HG02884 (cell line): ENCODE results near the gene BRD2.

Experiments used
- ATAC-seq: cut with Tn5 transposase; IDR thresholded peaks from one replicate; pipeline ENCODE4 v1.9.1; 2021; ENCODE audit warnings: mild to moderate bottlenecking, moderate library complexity; ENCODE audit not compliant: unreplicated experiment

The BRD2 gene

DNA sequence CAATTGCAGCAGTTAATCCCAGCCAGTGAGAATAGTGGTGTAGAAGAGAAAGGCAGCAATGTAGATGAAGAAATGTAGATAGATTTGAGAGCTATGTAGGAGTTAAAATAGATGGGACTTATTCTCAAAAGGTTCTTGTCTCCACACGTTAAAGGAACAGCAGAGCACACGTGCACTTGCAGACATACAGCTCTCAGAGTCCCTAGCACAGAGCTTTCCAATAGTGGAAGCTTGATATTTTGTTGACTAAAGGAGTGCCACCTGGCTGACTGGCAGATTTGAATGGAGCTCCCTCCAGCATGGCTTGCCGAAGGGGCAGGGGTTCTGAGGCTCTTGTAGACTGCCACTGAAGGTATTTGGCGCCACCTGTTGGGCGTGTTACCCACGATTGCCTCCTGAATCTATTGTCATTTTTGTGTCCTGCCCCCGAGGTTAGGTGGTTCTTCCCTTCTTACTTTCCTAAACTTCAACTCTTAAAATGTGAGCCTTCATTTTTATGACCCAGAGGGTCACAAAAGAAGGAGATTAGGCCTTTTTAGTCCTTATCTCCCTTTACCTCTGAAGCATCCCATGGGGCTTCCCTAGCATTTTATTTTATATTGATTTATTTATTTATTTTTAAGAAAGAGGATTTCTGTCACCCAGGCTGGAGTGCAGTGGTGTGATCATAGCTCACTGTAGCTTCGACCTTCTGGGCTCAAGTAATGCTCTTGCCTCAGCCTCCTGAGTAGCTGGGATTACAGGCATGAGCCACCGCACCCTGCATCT is 16.4 kb downstream of the BRD2 start:
- ATAC-seq, result no peak

DNA sequence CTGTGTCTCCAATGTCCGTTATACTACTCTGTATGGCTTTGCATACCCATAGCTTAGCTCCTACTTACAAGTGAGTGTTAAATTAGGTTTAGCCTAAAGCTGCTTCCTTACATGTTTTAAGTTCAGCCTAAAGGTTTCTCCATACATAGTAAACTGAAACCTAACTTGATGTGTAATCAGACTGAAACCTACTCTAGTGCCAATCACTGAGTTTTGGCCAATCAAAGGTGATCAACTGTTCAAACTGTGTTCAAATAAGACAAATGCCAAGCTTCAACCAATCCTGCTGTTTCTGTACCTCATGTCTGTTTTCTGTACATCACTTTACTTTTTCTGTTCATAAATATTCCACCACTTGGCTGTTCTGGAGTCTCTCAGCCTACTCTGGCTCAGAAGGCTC is 21.0 kb downstream of the BRD2 start:
- ATAC-seq, result no peak

DNA sequence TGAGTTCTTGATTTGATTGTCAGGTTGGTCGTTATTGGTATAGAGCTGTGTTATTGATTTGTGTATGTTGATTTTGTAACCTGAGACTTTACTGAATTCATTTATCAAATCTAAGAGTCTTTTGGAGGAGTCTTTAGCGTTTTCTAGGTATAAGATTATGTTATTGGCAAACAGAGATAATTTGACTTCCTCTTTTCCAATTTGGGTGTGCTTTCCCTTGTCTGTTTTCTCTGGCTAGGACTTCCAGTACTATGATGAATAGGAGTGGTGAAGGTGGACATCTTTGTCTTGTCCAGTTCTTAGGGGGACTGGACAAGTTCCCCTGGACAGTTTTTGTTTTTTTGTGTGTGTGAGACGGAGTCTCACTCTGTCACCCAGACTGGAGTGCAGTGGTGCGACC is 23.6 kb downstream of the BRD2 start:
- ATAC-seq, result no peak

DNA sequence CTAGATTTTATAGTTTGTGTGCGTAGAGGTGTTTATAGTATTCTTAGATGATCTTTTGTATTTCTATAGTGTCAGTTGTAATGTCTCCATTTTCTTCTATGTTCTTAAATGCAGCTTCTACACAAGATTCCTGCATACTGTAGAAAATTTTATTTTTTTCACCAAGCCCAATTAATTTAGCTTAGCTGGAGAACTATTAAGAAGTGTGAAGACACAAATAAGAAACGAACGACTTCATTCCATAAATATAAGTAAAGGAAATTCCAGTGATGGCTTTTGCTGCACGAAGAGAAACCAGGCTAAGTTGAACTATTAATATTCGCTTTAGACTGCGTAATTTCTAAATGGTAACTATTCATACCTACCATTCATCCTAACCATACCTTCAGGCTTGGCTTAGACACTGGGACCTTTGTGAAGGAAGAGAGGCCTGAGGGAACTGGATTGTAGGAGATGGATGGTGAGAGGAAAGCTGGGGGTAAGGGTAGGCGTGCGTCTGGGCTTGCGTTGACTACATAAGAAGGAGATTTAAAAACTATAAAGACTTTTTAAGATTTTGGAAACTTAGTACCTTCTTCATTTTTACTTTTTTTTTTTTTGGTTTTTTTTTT is 25.1 kb downstream of the BRD2 start:
- no peak for ATAC-seq

DNA sequence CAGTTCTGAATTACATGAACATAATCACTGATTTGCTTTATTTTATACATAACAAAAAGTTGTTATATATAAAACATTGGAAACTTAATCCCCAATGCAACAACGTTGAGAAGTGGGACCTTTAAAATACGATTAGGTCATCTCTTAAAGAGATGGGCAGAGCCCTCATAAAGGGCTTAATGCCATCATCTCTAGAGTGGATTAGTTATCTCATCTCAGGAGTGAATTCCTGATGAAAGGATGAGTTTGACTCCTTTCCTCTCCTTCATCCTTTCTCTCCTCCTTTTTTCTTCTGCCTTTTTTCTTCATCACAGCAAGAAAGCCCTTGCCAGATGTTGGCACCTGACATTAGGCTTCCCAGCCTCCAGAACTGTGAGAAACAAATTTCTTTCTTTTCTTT is 27.1 kb downstream of the BRD2 start:
- no peak for ATAC-seq

DNA sequence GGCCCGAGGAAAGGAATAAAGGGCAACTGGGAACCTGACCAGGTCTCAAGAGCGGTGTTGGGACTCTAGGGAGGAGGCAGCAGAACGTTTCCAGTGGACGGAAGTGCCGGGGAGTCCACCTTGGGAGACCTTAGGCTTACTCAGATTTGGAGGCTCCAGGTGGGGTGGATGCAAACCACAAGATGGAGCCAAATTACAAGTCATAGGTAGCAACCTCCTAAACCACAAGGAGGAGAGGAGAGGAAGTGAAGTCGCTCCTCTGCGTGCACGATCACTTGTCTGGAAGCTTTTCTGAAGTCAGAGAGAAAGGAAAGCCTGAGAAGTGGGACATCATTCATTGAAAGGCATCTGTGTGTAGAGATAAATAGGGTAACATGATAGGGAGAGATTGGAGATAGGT is 31.7 kb downstream of the BRD2 start:
- no peak for ATAC-seq

DNA sequence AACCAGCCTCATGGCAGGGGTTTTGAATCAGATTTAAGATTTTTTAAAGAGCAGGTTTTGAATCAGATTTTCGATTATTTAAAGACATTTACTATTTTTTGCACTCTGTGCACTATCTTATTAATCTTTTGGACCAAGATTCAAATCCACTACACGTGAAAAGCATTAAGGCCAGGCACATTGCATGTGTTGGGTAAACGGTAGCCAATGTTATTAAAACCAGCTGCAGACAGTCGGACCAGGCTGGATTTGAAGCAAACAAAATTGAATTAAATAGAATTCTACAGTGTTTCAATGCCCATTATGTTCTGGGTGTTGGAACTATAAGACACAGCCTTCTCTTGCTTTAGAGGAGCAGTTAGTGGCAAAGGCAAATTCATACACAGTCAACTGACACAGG is 33.3 kb downstream of the BRD2 start:
- no peak for ATAC-seq

DNA sequence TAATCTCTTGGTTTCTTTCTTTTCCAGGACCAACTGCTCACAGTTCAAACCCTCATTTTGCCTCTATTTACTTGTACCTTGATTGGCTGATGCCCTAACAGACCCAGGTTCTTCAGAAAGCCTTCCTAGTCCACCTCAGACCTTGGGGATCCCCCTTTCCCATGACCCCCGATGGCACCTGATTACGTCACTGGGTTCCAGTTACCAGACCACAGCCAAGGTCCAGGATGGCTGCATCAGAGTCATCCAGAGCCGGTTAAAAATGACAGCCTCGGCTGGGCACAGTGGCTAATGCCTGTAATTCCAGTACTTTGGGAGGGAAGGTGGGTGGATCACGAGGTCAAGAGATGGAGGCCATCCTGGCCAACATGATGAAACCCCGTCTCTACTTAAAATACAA is 36.5 kb downstream of the BRD2 start:
- no peak for ATAC-seq

DNA sequence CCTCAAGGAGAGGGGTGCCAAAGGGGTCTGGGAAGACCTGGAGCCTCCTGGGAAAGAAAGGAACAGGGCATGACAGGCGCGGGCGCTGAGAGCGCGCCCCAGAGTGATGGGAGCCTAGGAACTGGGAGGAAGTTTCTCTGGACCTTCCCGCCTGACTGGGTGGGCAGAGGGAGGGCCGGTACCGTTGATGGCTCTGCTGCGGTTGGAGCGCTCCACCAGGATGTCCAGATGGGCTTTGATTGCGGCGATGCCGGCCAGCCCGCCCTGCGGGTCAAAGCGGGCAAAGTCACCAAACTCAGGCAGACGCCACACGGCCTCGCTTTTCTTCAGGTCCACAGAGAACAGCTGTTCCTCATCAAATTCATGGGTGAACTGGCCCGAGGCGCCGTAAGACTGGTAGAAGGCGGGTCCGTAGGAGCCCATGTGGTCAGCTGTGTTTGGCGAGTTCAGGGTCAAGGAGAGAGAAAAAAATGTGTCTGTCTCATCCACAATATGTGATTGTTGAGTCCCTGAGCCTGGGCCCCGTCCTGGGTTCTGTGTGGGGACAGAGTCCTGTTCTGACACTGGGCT is 39.5 kb downstream of the BRD2 start:
- no peak for ATAC-seq

DNA sequence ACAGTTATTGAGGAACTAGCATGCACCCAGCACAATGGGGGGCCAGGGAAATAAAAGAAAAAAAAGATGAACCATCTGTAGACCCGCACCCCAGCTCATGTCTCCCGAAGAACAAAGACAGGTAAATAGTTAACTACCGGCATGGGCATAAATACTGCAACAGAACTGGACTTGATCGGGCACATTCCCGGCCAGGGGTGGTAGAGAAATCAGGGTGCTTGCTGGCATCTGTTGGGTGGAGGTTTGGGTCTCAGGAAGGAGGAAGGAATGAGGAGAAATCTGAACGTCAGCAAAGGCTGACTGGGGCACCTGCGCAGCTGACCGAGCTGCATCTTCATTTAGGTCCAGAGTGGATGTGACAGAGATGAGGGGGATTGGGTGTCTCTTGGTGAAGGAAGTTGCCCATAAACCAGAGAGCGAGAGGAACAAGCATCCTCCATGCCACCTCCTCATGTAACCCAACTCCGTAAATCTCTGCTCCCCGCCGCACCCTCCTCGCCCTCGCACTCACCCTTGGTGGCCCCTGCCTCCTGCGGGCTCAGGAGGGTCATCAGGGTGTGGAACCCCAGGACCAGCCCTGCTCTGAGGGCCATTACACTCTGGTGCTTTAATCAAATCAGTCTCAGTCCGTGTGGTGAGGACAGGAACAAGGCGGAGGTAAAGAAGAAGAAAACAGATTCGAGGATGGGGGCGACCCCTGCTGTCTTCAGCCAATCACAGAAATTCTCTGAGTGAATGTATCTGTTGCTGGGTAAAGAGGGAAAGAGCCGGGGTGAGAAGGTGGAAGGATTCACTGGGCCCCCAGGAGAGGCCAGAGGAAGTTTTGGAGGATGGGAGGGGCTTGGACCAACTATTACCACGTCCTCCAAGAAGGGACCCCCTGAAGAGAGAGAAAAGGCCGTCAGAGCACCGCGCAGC is 40.8 kb downstream of the BRD2 start, which contains the start of gene HLA-DOA:
Gene HLA-DOA, minus strand, starts transcription at position 648 of the 918 bp plus-strand sequence.
- ATAC-seq, result peak; percentile 78

DNA sequence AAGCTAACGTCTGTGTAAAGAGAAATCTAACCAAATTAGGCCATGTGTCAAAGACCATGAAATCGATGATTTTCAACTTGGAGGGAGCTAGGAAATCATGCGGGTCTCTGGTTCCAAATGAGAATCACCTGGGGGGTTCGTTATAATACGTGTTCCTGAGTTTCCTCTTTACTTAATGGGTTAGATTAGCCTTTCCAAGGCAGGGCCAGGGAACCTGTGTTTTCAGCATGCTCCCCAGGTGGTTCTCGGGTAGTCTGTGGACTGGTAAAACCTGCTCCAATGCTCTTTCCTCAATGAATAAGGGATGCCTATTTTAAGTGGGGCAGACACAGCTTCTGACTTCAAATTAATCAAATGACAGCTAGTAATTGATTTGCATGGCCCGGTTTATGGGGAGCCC is 42.0 kb downstream of the BRD2 start:
- ATAC-seq, result no peak

DNA sequence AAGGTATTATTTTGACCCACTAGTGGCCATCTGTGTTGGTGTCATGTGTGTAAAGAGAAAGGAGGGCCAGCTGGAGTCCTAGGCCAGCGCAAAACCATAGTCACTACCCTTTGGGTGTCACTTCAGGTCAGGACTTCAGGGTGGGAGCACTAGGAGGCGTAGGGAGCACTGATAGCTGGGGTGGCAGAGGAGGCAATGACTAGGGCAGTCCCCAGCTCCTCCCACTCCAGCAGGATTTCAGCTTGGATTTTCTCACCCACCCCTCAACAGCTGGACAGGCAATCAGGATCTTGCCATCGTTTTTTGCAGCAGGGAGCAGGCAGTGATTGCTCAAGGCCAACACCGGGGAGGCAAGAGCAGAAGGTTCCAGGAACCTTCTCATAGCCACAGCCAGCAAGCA is 45.2 kb downstream of the BRD2 start:
- no peak for ATAC-seq

DNA sequence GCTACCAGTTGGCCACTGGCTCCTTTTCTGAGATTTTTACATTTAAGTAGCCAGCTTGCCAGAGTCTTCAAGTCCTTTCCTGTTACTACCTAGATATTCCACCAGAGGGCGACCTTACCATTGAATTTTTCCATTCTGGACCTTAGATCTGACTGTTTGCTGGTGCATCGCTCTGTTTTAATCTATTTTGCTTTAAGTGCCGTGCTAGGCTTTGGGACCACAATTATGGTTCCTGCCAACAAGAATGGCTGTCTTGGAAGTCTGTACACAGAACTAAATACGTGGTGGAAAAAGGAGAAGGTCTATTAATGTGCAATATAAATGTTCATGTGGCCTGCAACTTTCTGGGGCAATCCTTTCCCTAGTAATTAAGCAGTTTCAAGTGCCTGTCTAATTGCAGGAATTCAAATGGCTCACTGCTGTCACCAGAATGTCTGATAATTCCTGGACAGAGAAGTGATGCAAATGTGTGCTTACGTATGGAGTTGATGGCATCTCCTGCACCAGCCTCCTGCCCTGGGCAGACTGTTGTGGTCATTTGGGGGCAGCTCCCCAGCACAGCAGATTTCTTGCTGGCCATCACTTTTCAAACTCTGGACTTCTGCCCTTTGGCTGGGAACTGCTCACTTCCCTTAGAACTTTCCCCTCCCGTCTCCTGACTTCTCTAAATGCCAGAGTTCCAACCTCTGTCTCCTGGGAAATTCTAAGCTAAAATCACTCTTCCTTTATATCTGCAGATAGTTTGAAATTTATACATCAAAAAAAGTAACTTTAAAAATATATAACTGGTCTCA is 46.6 kb downstream of the BRD2 start:
- ATAC-seq, result no peak

DNA sequence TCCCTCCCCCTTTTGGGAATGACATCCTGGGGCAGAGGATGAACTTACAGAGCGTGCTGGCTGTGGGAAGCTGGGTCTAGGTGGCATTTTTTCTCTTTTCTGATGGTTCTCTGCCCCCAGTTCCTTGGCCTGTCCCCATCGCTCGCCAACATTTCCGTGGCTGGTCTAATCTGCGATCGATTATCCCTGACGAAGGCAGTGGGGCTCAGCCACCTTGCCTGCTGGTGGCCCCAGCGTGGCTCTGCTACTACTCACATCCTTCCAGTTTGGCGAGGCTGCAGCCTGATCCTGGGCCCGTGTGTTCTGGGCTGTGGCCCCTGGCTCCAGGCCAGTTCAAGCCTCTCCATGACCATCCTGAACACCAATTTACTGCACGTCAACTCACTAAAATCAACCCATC is 47.4 kb downstream of the BRD2 start:
- no peak for ATAC-seq

DNA sequence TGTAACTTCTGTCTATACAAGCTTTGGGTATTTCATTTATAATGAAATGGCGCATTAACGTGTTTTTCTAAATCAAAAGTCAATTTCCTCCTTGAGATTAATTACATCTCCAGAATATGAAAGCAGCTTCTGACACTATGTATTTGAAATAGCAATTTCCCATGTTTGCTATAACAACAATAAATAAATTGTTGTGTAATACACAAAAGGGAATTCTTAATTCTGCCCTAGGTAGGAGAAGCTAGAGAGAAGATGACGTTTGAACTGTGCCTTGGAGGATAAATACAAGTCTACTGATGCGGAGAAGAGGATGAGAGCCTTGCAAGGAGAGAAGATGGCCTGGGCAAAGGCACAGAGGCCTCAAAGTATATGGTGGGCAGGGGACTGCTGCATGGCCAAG is 48.6 kb downstream of the BRD2 start:
- ATAC-seq, result no peak

DNA sequence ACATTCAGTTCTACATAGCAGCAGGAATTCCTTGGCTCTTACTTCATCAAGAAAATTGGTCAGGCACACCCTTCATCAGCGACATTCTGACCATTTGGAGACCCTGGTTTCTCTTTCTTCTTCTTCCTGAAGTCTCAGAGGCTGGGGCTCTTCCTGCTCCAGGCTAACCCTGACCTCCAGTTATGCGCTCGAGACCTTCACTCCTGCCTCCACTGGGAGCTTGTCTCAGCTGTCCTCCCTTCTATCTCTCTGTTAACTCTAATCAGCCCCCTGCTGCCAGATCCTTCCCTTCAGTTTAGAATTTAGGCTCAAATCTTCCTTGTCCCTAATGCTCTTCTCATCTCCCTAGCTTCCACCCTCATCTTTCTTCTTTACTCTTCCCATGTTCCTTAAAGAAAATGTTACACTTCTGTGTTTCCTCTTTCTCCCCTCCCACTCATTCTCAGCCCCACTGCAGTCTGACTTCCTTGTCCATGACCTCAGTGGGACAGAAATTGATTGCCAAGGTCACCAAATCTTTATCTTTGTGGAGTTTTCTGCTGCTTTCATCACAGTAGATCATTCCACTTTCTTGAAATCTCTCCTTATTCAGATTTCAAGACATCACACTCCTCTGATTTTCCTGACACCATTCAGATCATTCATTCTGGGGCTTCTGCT is 49.4 kb downstream of the BRD2 start:
- ATAC-seq, result no peak

DNA sequence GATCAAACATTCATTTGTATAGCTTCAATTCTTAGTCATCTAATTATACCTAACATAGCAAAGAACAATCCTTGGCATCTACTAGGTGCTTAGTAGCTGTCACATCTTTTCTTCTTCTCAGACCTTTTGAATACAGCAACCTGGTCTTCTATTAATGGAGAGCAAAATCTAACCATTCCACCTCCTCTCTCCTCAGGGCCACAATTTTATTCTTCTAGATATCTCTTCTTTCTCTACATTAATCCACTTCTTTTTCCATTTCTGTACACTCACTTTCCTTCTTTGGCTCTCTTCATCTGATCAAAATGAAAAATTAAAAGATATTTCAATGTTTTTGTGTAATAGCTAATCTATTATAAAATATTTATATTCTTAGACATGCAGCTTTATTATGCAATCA is 50.0 kb downstream of the BRD2 start:
- no peak for ATAC-seq

DNA sequence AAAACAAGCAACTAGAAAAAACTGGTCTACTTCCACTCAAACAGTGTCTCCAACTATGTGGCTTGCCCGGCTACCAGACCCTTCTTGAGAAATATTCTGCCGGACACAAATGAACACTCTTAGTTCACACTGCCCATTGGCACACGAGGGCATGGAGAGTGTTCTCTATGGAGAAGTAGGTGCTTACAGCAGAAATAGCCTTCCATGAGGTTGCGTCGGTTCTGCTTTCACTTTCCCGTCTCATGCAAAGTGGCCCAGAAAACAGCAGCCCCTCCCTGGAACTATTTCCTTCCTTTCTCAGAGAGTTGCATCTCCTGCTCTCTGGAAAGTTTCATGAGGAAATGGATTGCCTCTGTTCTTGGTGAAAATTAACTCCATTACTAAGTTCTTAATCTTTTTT is 50.5 kb downstream of the BRD2 start:
- ATAC-seq, result no peak

DNA sequence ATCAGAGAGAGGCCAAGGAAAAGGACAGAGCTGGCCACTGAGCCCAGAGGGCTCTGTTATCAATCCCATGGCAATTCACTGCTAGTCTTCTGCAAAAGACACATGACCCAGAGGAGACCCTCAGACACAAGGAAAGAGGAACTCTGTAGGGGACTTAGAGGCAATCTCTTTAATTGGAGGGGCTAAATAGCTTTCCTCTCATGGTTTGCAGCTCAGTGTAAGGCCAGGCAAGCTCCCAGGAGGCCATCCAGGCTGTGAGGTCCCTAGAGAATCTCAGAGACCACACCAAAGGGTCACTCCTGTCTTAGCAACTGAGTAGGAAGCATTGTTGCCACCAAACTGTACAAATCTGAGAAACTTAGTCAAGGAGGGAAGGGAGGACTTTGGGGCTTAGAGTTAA is 51.0 kb downstream of the BRD2 start:
- no peak for ATAC-seq

DNA sequence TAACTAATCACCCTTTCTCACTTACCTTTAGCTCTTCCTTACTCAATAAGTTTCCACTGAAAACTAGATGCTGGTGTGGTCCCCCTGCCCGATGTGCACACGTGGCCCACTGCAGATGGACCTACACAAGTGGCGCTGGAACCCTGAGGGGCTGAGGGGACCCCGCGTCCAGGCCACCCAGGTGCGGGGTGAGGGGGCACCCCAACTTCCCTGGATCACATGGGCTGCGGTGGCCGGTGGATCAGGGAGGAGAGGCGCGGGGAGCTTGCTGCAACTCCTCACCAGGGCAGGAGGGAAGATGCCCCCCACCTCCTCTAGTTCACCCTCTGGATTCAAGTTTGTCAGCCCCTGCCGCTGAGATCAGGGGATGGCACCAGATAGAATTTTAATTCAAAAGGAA is 53.5 kb downstream of the BRD2 start:
- ATAC-seq, result no peak
